Body of pancreas (tissue), 4 donors: ENCODE results near the gene NUP188.

Experiments used
- POLR2A ChIP-seq, 3 donors: fragments of 450-650 bp; IDR thresholded peaks; one replicate each; pipeline ENCODE4 v1.6.1; 2016; ENCODE audit warnings: antibody characterized with exemption in 3 of 3, mild to moderate bottlenecking in 2 of 3
- TF ChIP-seq, protein P1 (sequence below), 7 experiments: fragments of 450-650 bp in 4 of 7; fragments of 200-600 bp in 3 of 7; sonication (generic) in 3 of 7; IDR thresholded peaks; one replicate each; pipeline ENCODE4 v1.5.1; 2016 to 2019; ENCODE audit warnings: antibody characterized with exemption in 7 of 7

DNA sequence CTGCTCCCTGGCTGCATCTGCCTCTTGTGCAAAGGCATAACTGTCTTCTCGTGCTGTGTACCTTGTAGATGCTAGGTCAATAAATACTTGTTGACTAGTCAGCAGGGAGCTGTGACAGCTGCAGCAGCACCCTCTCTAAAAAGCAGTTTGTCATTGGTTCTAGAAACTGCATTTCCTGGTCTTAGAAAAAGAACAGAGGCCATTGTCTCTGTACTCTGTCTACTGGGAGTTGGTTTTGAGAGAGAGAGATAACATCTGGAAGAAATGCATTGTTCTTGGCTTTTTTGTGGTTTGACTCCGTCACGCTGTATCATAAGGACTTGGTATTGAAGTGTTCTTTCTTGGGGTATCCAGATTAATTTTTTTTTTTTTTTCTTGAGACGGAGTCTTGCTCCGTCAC lies 48.3 kb downstream of the NUP188 start:
- TF ChIP-seq, protein P1, sequence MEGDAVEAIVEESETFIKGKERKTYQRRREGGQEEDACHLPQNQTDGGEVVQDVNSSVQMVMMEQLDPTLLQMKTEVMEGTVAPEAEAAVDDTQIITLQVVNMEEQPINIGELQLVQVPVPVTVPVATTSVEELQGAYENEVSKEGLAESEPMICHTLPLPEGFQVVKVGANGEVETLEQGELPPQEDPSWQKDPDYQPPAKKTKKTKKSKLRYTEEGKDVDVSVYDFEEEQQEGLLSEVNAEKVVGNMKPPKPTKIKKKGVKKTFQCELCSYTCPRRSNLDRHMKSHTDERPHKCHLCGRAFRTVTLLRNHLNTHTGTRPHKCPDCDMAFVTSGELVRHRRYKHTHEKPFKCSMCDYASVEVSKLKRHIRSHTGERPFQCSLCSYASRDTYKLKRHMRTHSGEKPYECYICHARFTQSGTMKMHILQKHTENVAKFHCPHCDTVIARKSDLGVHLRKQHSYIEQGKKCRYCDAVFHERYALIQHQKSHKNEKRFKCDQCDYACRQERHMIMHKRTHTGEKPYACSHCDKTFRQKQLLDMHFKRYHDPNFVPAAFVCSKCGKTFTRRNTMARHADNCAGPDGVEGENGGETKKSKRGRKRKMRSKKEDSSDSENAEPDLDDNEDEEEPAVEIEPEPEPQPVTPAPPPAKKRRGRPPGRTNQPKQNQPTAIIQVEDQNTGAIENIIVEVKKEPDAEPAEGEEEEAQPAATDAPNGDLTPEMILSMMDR (IDR thresholded peaks at IDR 0.05): no peak
- no peak for TF ChIP-seq POLR2A (IDR thresholded peaks at IDR 0.05)
